Eye (tissue), 1 donor: Measurements from ENCODE around the gene RHBG.
A peak's percentile ranks its signal among the peaks of the same experiment; 100 is the strongest.

Experiments used
- DNase-seq: peaks from one replicate; pipeline ENCODE4 v3.0.0-alpha.2; 2015

Gene RHBG

GRCh38 chr1:156409439-156409838 lies 40.4 kb downstream of the RHBG start:
- peak; percentile 28 for DNase-seq

DNA sequence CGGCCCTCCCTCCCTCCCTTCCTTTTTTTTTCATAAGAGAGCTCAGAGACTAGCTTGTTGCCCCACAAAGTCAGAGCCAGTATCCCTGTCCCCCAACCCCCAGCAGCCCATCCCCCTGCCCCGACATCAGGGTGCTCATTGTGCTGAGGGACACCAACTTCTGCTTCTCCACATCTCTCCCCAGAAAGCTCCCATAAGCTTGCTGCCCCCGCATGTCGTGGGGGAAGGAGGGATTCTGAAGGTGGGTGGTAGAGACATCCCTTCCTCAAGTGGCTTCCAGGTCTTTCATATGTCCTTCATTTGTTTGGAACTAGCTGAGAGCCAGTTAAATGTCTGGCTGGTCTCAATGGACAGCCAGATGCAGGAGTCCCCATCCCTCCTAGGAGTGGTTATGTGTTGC lies 41.2 kb downstream of the RHBG start:
- no peak for DNase-seq

DNA sequence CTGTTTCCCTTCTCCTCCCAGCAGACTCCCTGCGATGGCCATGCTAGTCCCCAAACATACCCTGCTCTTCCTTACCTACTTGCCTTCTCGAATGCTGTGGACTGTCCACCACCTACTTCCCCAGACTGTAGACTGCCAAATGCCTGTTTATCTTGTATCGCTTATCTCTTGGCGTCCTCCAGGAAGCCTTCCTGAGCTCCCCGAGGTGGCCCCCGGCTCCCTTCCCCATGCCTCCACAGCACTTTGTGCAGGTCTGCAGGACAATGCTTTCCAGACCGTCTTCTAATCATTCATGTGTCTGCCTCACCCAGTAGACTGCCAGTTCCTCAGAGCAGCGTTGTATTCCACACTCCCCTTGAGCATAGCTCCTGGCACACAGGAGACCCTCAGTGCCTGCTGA lies 41.7 kb downstream of the RHBG start:
- DNase-seq = no peak

GRCh38 chr1:156412653-156413321 lies 43.8 kb downstream of the RHBG start:
- DNase-seq = no peak

DNA sequence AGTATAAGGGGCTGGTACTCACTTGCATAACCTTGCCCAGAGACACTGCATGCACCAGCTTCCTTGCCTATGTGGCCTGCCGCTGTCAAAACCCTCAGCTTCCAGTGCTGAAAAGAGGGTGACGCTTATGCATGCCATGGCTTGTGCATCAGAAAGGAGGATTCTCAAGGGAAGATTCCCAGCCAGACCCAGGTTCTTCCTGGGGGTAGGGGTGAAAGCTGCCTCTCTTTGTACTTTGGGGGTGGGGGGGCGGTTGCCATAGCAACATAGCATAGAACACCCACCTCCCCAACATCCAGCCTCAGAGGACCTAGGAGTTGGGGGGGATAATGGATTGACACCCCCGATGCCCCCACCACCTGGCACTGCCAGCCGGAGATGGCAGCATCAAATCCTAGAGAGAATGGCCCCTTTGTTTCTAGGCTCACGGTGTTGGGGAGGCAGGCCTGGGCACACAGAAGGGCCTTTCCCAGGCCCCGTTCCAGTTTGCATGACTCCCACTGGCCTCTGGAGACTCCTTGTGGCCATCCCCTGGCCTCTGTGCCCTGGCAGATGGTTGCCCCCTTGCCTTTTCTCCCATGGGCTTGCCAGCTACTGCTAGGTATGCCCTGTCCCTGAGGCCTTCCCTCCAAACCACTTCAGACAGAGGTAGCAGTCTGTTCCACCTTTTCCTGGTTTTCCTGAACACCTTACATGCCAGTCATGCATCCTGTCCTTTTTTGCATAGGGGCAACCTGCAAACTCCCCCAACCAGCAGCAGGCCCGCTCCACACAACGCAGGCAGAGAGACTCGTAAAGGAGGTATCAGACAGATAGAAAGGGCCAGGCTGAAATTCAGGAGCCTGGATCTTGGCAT lies 44.6 kb downstream of the RHBG start:
- DNase-seq = no peak

DNA sequence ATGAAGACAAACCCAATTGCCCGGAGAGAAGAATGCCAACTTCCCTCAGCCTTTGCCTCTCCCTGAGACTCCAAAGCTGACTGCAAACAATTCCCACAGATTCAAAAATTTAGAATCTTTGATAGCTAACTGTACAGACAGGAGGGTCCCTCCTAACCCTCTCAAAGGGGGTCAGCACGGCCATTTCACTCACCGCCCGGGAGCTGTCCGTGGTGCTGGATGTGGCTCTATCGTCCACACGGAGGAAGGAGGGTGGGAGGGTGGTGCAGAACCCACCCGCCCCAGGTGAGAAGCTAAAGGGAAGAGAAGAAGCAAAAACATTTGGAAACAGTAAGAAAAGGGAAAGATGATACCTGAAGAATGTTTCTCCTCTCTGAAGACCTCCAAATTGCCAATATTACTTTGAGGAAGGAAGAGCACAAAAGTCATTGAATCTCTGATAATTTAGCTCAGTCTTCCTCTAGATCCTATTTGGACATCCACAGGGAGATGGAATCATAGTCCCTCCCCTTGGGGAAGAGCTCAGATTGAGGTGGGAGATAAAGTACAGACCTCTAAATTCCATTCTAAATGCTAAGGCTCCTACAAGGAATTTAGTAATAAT lies 45.6 kb downstream of the RHBG start:
- peak; percentile 66 for DNase-seq

- DNase-seq = no peak
Measured at GRCh38 chr1:156416993-156417392, 48.0 kb downstream of the RHBG start.

GRCh38 chr1:156417401-156418020 lies 48.5 kb downstream of the RHBG start:
- no peak for DNase-seq

DNA sequence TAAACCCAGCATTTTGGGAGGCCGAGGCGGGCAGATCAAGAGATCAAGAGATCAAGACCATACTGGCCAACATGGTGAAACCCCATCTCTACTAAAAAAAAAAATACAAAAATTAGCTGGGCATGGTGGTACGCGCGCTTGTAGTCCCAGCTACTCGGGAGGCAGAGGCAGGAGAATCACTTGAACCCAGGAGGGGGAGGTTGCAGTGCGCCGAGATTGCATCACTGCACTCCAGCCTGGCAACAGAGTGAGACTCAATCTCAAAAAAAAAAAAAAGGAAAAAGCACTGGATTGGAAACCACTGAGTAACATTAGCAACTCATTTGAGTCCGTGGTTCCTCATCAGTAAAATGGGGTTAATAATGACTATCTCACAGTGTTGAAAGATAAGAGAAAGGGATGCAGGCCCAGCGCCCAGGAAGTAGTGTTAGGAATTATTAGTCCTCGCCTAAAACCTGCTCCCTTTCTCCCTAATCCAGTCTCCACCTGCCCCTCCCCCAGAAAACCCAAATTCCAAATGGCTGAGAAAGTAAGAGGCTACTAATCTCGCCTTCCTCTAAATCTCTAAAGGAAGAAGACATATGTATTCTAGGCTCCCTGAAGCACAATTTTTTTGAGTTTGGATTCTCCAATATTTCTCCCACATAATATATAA lies 49.5 kb downstream of the RHBG start:
- DNase-seq = no peak

GRCh38 chr1:156419854-156420204 lies 50.8 kb downstream of the RHBG start:
- peak; percentile 19 for DNase-seq

- DNase-seq = peak; percentile 38
Measured at GRCh38 chr1:156420205-156421061, 51.4 kb downstream of the RHBG start.

DNA sequence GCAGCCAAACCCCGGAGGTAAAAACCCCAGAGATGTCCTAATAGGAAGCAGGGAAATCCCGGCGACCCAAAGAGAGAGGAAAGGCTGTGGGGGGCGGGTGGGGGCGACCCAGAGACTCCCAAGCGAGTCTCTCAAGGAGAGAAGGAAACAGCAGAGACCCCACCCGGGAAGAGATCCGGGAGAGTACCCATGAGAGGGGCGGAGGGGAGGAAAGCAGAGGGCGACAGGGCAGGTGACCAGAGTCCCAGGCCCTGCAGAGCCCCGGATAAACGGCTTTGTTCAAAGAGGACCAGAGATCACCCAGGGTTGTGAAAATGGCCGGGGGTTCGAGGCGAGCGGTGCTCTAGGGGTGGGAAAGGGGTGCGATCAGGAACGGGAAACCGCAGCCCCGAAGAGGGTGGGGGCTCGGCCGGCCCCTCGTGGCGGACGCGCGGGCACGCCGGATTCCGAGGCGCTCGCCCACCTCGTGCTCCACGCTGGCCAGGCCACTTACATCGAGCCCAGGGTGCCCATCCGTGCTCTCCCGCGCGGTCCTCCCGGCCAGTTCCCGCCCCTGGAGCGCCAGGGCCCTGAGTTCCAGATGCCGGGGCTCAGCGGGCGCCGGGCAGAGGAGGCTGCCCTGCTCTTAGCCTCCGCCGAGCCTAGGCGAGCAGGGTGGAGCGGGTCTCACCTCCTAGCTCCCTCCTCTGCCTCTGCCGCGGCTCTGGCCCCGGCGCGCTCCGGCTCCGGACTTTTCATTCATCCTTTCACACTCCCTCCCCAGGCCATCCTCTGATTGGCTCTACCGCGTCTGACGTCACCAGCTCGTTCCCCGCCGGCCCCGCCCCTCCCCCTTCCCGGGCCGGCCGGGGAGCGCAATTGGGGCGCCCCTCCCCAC lies 52.3 kb downstream of the RHBG start:
- peak; percentile 86 for DNase-seq

DNA sequence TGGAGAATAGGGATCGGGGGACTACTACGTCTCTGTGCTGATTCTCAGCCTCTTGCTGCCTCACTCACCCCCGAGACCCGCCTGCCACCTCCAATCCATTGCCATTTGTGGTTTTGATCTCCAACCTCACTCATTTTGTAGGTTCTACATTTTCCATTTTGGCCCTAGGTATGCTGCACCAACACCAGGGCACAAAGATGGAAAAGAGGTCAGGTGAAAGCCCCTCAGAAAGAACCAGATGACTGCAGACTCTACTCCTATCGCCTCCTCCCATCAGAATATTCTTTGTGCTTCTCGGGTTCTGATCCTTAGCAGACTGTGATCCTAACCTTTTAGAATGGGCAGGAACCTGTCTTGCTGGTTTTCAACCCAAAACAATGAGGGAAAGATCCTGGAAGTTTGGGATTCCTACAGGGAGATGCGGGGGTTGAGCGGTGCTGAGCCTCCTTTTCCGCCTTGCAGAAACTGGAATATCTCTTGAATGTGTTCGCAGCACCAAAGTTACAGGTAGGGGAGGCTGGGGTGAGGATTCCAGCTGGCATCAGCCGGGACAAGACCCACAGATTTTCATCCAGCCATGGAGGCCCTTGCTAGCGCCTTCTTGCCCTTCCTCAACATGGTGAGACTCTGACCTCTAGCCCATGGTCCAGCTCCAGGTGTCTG lies 53.1 kb downstream of the RHBG start:
- no peak for DNase-seq

DNA sequence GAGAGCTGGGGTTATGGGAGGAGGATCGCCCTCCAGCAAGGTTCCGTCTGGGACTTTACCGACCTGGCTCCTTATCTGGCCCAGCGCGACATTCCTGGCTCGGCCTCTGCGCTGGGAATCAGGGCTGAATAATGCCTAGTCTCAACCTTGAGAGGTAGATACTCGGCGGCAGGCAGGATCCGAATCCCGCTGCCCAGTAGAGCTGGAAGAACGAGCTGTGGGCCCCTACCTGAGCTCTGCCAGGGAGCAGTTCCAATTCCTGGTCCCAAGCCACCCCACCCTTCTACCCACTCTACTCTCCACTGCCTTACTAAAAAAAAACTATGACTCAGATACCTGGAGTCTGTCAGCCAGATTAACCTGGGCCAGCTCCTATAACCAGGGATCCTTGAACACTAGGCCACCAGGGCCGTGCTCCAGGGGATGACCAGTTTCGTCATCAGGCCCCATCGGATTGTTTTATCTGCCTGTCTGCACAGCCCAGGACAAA lies 53.6 kb downstream of the RHBG start:
- DNase-seq = no peak

DNA sequence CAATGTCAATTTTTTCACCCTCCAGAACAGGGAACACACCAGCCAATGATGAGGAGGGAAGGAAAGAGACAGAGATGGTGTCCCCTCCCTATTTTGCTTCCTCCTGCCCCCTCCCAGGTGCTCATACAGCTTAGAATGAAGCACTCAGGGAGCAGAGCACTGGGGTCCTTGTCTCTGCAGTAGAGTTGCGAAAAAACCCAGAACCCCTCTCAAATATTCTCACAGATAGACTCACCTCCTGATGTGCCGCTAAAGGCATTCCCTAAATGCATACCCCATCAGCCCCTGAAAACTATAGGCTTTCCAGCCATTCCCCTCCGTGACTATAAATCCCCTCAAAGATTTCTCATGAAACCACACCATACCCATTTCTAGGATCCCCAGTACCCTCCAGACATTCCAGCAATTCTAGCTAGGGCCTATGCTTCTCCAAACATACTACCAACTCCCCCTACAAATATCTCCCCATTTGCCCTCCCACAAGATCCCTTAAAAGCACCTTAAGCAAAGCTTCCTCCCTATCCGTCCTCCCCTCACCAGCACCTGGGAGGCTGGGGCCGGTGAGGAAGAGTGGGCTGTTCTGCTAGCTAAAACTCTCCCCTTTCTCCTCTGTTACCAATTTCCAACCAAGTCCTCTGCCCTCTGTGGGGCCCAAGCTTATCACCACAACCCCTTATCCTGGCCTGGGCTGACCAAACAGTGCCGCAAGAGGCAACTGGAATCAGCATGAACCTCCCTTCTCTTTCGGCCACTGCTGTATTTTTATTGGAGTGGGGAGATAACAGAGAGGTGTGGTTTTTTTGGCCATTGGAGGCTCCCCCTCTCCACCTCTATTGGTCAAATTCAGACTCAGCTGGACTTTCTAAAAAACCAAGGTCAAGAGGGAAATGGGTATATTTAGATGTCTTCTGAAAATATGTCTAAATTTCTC lies 54.7 kb downstream of the RHBG start:
- DNase-seq = no peak

GRCh38 chr1:156424806-156425432 lies 55.9 kb downstream of the RHBG start:
- DNase-seq = no peak

GRCh38 chr1:156425943-156426342 lies 56.9 kb downstream of the RHBG start:
- no peak for DNase-seq

- no peak for DNase-seq
Measured at GRCh38 chr1:156427957-156428356, 58.9 kb downstream of the RHBG start.
